Activated CD8-positive, alpha-beta memory T cell treated with anti-CD3 and anti-CD28 coated beads for 4 hours (primary cell): ENCODE measurements around the gene CDC5L.

ENCODE experiments used
- DNase-seq, 2 donors: peaks; one replicate each; pipeline ENCODE4 v3.0.0-alpha.2; 2020; ENCODE audit warnings: low read depth in 2 of 2

CDC5L gene

DNA sequence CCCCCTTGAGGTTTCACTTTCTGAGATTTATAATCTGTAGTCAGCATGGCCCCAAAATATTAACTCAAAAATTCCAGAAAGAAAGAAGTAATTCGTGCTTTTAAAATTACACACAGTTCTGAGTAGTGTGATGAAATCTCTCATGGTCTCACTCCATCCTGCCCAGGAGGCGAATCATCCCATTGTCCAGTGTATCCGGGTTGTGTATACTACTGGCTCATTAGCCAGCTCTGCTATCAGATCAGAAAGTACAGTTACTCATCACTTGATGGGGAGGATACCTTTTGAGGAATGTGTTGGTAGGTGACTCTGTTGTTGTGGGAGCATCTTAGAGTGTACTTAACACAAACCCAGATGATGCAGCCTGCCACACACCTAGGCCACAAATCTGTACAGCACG, 65.2 kb downstream of the CDC5L start:
- DNase-seq, result no peak

DNA sequence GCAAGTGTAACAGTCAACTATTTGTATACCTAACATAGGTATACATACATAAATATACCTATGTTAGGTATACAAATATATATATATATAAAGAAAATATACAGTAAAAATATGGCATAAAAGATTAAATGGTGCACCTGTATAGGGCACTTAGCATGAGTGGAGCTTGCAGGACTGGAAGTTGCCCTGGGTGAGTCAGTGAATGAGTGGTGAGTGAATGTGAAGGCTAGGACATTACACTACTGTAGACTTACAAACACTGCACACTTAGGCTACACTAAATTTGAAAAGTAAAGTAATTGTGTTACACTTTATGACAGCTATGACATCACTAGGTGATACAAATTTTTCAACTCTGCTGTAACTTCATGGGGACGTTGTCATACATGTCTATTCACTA, 65.6 kb downstream of the CDC5L start:
- DNase-seq, result no peak

DNA sequence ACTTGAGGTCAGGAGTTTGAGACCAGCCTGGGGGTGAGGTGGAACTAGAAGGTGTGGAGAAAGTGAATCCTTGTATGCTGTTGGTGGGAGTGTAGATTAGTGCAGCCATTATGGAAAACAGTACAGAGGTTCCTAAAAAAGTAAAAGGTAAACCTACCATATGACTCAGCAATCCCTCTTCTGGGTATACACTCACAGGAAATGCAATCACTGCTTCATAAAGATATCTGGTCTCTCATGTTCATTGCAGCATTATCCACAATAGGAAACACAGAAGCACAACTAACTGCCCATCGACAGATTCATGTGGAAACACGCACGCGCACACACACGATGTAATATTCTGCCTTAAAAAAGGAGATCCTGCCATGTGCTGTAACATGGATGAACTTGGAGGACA, 66.7 kb downstream of the CDC5L start:
- no peak for DNase-seq

DNA sequence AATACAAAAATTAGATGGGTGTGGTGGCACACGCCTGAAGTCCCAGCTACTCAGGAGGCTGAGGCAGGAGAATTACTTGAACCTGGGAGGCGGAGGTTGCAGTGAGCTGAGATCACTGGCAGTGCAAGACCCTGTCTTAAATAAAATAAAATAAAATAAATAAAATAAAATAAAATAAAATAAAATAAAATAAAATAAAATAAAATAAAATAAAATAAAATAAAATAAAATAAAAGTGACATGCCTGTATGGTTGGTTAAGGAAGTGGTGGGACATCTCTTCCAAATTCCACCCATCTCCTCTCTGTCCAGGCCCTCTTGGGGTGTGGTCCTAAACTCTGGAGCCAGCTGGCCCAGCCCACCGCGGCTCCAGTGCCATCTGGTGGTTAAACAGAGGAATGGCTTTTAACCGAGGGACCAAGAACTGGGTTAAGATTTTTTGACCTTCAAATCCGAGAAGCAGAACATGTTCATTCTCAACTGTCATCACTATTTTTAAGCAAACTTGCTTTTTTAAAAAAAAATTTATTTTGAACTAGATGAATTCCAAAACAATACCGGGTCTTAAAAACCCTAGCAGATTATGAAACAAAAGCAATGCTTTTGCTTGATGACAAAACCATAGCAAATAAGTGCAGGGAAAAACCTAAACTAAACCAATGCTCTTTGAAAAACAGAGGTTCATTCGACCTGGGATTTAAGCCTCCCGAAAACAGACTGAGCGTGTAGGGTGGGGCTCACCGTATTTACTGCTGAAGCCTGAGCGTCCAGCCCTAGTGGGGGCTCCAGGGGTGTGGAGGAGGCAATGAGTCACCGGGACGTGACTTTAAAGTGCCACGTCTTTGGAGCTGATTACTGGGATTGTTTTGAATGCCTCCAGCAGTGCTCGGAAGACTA, 68.8 kb downstream of the CDC5L start:
- no peak for DNase-seq

DNA sequence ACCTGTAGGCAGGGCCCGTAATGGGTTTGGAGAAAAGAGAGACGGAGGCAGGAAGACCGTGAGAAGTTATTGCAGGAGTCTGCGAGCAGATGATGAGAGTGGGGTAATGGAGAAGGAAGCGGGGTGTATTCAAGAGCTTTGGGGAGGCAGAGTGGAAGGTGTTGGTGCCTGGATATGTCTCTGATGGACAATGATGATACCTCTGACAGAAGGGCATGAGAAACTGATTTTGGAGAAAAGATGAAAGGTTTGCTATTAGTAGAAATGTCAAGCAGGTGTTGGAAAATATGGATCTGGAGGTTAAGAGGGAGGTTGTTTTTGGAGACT, 69.4 kb downstream of the CDC5L start:
- DNase-seq, result no peak

DNA sequence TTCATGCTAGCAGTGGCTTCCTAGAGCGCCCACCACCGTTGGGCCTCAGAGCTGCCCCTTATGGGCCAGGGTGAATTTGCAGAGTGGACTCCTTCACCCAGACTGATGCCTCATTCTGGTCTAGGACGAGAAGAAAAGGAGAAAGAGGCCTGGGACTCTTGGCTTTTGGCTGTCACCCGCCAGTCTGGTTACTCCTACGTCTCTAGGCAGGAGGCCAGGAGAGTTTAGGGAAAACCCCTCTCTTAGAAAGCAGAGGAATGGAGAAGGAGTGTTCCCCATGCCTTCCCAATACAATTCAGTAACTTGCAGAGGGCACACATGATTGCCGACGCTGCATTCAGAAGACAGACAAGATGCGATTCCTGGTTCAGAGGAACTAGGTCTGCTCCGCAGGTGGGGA, 70.1 kb downstream of the CDC5L start:
- DNase-seq, result no peak

DNA sequence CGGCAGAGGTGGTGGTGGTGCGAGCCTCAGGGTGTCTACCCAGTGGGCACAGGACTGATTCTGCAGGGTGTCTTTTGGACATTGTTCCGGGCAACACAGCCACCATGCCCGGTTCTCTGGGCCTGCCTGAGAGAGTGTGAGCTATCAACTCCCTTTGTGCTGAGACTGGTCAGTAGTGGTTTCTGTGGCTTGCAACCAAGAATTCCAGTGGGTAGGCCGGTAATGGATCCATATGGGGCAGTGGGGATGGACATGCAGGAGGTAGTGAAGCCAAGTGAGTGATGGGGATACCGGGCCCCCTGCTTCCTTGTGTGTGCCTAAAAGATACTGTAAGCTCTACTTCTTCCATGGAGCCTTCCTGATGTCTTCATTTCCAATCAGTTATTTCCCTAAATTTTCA, 71.0 kb downstream of the CDC5L start:
- DNase-seq, result no peak

DNA sequence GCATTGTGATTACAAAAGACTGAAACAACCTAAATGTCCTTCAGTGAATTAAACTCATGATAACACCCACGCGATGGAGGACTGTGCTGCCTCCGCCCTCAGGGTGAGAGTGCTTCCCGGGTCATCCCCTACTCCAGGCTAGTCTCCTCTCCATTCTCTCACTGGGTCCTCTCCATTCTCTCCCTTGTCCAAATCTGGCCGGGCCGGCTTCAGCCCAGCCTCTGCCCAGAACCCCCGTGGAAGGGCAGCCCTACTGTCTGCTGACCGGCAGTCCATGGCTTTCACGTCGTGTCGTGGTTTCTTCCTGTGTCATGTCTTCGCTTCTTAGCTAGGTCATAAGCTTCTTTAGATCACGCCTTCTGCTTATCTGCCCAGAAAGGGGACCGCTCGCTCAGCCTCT, 74.8 kb downstream of the CDC5L start:
- no peak for DNase-seq

DNA sequence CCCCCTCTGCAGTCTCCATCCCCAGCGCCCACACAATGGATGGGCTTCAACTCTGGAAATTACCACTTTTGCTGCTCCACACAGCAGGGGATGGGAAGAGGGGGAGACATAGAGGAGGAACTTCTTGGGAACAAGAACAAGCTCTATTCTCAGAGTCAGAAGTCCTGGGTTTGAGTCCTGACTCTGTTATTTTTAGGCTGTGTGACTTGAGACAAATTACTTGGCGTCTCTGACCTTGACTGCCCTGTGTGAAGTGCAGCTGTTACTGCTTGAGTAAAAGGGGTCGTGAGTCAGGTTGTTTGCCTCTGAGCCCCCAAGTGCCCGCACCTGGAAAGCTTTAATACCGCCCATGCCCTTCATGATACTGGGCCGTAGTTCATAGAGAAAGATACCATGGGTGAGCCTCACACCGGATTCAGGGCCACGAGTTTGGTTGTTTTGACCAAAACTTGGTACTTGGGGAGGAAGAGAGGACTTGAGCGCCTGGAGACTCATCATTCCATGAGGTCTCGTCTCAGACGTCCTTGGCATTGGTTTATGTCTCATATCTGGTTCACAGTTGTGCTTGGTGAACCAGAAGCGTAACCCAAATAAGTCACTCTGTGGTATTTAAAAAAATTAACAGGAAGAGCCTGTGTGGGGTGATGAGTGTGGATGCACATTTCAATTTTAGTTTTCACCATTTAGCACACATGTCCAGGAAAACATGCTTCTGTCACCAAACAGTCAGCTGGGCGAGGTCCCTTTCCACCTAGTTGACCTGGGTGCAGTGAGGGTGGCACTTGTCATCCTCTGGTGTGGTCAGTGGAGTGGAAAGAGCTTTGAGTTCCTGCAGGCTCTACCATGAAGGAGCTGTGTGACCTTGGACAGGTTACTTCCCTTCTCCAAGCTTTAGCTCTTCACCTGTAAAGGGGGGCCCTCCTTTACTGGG, 75.6 kb downstream of the CDC5L start:
- DNase-seq, result no peak

DNA sequence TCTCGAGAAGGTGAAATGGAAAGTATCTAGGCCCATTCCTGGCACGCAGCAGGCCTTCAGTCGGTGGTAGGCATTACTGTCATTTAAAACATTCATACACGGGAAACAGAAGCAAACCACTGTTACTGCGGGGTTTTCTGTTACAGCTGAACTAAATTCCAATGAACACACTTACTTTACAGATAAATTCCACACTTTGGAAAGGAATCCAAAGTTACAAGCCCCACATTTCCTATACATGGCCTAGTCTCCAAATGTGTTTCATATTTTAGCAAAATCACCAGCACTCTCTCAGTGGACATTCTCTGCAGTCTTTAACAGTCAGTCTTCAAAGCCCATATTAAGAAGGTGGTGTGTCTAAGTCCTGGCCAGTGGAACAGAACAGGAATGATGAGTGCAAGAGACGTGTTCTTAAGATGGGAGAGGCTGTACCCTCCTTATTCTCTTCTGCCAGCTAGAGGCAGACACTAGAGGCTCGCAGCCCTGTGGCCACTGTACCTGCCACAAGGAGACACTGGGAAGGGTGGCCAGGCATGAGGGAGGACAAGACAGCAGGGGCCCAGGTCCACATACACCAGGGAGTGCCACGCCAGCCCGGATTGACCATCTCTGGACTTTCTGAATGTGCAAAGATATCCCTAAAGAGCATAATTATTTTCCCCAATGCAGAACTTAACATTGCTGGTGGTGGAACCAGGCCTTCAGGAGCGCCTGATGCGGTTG, 76.4 kb downstream of the CDC5L start:
- no peak for DNase-seq

DNA sequence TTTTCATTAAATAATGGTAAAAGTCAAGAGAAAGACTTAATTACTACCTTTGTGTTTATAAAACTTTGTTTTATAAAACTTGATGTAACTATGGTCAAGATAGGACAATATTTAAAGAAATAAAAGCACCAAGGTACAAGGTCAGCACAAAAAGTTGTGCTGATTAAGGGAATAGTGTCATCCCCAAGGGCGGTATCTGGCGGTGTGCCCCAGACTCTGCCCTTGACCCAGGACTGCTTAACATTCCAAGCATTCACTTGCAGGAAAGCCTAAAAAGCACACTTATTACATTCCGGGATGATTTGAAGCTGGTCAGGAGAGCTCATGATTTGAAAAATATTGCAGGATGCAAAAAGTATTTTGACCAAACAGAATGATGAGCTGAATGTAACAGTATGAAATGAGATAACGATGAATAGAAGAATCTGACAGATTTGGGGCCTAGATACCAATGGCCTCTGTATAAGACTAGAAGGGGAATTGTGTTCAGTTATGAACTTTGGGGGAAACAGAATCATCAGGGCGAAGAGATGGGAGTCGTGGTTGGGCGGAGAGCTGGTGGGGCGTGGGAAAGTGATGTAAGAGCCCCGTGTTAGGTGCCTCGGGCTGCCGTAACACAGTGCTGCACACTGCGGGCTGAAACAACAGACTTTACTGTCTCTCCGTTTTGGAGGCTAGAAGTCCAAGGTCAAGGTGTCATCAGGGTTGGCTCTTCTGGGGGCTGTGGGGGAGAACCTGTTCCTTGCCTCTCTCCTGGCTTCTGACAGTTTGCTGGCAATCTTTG, 77.2 kb downstream of the CDC5L start:
- no peak for DNase-seq

DNA sequence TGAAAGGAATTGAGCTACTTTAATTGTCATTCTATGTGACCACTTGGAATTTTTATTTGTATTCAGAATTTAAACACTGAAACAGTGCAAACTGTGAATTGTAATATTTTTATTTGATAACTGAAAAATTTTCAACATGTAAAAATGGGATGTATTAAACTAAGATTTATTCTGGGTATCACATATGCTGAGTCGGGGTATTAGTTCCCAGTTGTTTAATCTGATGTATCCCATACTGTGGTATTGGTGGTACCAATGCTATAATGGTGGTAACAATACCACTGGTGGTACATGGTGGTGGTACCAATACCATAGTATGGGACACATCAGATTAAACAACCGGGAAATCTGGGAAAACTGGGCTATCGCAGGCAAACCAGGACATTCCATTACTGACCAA, 79.4 kb downstream of the CDC5L start:
- no peak for DNase-seq

DNA sequence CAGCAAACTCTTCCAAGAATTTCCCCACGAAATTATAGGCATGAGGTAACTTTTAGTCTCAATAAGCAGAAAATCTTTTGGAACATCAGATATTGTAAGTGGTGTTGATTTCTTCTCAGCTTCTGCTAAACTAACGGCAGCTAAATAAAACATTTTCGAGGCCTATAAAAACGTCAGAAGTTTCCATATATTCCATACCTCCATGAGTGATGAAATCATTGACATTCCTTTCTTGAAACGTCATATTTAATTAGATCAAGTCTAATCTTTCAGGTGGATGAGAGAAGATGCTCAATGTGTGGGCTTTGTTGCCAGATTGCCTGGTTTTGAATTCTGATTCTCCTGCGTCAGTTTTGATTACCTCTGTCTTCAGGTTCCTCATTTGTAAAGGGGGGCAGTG, 81.3 kb downstream of the CDC5L start:
- no peak for DNase-seq

DNA sequence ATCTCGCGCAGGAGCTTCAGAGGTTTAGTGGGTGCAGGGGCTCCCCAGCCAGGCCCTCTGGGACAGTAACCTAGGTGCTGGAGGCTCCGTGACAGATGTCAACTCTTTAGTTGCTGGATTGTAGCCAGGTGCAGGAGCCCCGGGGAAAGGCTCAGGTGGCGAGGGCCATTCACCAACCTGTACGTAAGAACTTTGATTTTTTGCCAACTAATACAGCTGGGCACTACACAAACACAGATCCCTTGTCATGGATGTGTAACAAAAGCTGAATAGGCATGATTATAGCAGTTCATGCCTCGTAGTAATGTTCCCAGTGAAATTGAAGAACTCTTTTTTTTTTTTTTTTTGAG, 82.6 kb downstream of the CDC5L start:
- no peak for DNase-seq

DNA sequence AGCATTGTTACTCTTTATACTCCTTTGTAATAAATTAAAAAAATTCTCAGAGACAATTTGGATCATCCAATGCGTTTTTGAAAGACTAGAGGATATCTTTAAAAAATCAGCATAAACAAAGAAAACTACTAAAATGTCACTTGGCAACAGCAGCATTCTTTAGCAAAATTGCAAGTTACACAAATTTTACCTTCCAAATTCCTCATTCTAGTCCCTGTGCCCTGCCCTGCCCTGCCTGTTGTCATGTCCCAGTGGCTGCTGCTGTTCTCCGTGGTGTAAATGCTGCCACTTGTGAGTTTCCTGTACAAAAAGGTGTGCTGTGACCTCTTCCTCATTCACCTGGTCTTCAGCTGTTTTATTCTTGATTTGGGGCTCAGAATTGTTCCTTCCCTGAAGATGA, 83.2 kb downstream of the CDC5L start:
- DNase-seq, result no peak

DNA sequence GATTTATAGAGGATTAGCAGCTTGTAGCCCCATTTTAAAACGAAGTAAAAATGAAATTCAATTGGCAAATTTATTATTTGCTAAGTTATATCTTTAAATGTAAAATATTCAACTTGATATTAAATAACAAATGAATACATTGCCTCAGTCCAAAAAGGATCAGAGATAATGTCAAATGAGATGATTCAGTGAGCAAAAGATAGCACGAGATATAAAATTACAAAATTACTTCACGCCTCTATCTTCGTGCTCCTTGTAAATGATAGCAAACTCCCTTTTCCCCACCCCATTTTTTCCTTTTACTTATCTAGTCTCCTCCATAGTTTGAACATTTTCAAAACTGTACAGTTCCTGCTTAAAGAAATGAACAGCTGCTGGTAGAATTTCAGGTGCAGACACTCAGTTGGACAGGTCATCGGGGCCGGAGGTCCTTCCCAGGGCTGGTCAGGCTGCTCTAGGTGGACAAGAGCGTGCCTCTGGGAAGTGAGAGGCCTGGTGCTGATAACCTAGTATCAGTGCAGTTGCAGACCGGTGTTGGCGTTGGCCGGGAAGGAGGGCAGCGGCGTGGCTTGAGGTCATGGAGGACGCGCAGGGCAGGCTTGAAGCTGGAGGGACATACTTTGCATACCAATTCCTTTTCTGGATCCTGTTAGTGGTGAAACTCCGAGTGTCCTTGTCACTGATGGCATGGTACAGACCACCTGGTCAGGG, 83.9 kb downstream of the CDC5L start:
- DNase-seq, result no peak

DNA sequence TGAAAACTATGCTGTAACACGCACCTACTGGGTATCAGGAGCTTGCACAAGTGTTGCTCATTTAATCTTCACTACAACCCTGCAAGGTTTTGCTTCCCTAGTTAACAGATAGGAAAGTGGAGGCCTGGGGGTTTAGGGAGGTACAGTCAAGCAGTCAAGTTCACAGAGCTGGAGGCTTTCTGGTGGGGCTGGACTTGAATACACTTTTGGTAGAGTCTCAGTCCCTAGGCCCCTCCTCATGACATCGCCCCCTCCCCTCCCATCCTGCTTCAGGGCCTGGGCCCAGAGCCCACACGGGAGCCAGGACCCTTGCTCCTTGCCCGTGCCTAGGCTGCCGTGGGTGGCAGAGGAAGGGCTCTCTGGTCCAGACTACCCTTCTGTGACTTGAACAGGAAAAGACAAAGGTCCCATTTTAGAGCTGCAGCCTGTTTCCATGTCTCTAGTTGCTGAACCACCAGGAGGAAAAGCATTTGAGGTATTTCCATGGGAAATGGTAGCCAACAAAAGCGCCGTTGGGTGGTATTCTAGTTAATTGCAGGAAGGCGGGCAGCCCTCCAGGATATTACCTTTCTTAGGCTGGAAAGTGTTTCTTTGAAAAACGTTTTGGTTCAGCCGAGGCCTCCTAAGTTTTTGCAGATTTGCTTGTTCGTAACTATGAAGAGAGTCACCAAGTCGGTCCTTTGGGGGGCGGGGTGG, 84.9 kb downstream of the CDC5L start:
- DNase-seq, result no peak

DNA sequence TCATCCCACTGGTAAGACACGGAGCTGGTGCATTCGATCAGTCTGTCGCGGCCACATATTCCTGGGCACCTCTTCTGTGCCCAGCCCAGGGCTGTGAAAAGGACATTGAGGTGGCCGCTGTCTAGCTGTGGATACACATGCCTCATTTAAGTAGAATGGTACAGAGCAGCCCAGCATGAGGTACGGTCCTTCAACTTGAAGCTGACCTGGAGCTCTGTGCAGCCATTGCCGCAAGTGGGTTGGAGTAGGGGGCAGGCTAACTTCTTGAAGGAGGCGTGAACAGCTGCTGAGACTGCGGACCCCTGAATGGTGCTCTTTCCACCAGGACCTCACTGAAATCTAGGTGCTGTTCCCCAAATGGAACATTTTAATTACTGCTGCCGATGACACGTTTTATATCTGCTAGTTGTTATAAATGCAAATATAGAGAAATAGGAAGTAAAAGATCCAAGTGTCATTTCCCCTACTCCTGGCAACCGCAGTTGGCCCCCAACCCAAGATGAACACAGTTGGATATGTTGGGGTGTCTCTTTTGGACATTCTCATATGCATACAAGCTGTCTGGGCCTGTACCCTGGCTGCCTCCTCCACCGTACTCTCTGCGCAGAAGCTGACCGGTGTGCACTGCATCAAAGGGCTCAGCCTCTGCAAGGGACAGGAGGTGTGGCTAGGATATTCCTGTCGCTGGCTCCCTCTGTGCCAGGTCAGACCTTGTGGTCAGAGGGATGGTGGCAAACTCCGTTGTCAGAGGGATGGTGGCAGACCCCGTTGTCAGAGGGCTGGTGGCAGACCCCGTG, 86.1 kb downstream of the CDC5L start:
- no peak for DNase-seq

DNA sequence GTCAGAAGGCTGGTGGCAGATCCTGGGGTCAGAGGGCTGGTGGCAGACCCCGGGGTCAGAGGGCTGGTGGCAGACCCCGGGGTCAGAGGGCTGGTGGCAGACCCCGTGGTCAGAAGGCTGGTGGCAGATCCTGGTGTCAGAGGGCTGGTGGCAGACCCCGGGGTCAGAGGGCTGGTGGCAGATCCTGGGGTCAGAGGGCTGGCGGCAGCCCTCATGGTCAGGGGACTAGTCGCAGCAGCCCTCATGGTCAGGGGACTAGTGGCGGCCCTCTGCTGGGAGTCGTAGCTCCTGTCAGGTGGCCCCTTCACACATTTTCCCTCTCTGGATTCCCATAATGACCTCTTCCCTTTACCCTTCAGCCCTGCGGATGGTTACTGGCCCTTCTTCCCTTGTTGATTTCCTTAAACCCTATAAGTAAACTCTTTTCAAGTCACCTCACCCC, 86.7 kb downstream of the CDC5L start:
- DNase-seq, result no peak

DNA sequence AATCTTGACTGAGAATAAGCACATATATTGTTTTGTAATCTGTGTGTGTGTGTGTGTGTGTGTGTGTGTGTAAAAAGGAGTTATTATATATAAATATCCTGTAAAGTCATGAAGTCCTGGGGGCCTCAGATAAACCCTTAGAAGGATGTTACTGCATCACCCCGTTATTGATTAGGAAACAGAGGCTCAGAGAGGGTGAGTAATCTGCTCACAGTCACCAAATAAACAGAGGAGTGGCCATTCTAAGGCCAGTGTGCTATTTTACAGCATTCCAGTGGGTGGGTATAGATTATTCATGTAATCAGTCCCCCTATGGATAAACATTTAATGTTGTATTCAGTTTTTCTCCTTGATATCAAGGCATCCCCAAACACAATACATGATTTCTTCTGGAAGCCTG, 87.1 kb downstream of the CDC5L start:
- DNase-seq, result no peak
